ENCODE measurements around the gene ELAPOR1. TPM values are rescaled to one million over a fixed set of nuclear protein-coding genes. Genes with fewer than 3 reads are reported as not detected.

The ELAPOR1 gene
- total and polyA plus RNA-seq, 4 donors, result 0.15 to 6.0 (median 1.0) TPM

DNA sequence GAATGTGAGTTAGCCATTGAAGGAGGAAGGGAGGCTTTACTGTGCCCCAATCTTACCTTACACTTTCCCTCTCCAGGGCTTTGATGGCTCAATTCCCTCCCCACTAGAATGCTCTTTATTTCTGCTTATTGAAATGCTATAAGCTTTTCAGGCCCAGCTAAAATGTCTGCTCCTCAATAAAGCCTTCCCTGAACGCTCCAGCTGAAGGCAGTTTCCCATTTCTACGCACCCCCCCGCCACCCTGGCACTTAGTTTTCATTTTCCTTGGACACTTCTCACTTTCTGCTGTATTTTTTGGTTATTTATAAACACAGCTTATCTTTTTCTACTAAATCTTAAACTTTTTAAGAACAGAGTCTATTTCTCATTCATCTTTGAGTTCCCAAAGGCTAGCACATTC is 30.4 kb upstream of the ELAPOR1 start:
- Histone ChIP-seq H3K27ac (ENCODE audit: low read depth in 1 of 2, low read length in 2 of 2) (peak overlapping the region in 1 of 2 donors; percentile 79), H3K36me3 (ENCODE audit: control insufficient read depth in 1 of 2, insufficient read depth in 2 of 2, low read length in 1 of 2) (no peaks in the 10 kb centered on the region), H3K4me1 (ENCODE audit: control insufficient read depth in 1 of 2, insufficient read depth in 2 of 2, low read length in 2 of 2) (no peaks in the 10 kb centered on the region), H3K9me3 (ENCODE audit: control insufficient read depth, low read length) (no peaks in the 10 kb centered on the region), H3K4me3 (ENCODE audit: low read length in 2 of 2) (no peak overlapping the region), H3K27me3 (ENCODE audit: control insufficient read depth in 1 of 2, insufficient read depth in 2 of 2, low read length in 1 of 2) (no peaks in the 10 kb centered on the region)
- DNase-seq (no peak), ATAC-seq (ENCODE audit: low FRiP score) (no peak)
- WGBS, 2 donors, result 5 to 15% methylated on average over 3 of the region's 3 CpGs
- intact Hi-C loops (cut with DNase I), result no loop called here

DNA sequence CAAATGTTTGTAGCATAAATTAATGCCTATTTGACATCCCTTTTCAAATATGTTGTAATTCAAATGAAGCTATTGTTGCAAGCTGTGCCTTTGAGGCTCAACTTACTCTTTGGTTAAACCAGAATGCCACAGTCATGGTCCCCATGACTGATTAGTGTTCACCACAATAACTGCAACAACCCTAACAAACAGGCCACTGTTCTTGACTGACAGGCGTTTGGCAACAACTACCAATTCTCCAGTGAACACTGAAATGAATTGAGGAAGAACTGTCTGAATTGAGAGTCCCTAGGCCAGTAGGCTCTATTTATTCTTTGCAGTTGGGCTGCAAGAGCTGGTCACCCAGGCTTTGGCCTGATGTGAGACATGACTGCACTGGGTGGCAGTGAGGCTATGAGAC is 30.0 kb upstream of the ELAPOR1 start:
- Histone ChIP-seq H3K9me3 (ENCODE audit: control insufficient read depth, low read length) (no peaks in the 10 kb centered on the region), H3K4me3 (ENCODE audit: low read length in 2 of 2) (no peak overlapping the region), H3K27me3 (ENCODE audit: control insufficient read depth in 1 of 2, insufficient read depth in 2 of 2, low read length in 1 of 2) (no peaks in the 10 kb centered on the region), H3K4me1 (ENCODE audit: control insufficient read depth in 1 of 2, insufficient read depth in 2 of 2, low read length in 2 of 2) (no peaks in the 10 kb centered on the region), H3K27ac (ENCODE audit: low read depth in 1 of 2, low read length in 2 of 2) (peak overlapping the region in 1 of 2 donors; percentile 67), H3K36me3 (ENCODE audit: control insufficient read depth in 1 of 2, insufficient read depth in 2 of 2, low read length in 1 of 2) (no peaks in the 10 kb centered on the region)
- intact Hi-C loops (cut with DNase I), result no loop called here
- 33 to 38% methylated on average over 1 of the region's 1 CpG for WGBS, 2 donors
- ATAC-seq (ENCODE audit: low FRiP score), result no peak
- no peak for DNase-seq

GRCh38 chr1:109084563-109085517 is 29.1 kb upstream of the ELAPOR1 start:
- intact Hi-C loops (cut with DNase I), result no loop called here
- H3K27ac ChIP-seq (ENCODE audit: low read depth in 1 of 2, low read length in 2 of 2), result no peak overlapping the region
- H3K4me3 ChIP-seq (ENCODE audit: low read length in 2 of 2), result no peak overlapping the region
- H3K9me3 ChIP-seq (ENCODE audit: control insufficient read depth, low read length), result no peaks in the 10 kb centered on the region
- DNase-seq, result no peak
- WGBS, 2 donors, result 84 to 86% methylated on average over 13 of the region's 13 CpGs
- H3K27me3 ChIP-seq (ENCODE audit: control insufficient read depth in 1 of 2, insufficient read depth in 2 of 2, low read length in 1 of 2), result no peaks in the 10 kb centered on the region
- H3K36me3 ChIP-seq (ENCODE audit: control insufficient read depth in 1 of 2, insufficient read depth in 2 of 2, low read length in 1 of 2), result no peaks in the 10 kb centered on the region
- no peak for ATAC-seq (ENCODE audit: low FRiP score)
- no peaks in the 10 kb centered on the region for H3K4me1 ChIP-seq (ENCODE audit: control insufficient read depth in 1 of 2, insufficient read depth in 2 of 2, low read length in 2 of 2)

DNA sequence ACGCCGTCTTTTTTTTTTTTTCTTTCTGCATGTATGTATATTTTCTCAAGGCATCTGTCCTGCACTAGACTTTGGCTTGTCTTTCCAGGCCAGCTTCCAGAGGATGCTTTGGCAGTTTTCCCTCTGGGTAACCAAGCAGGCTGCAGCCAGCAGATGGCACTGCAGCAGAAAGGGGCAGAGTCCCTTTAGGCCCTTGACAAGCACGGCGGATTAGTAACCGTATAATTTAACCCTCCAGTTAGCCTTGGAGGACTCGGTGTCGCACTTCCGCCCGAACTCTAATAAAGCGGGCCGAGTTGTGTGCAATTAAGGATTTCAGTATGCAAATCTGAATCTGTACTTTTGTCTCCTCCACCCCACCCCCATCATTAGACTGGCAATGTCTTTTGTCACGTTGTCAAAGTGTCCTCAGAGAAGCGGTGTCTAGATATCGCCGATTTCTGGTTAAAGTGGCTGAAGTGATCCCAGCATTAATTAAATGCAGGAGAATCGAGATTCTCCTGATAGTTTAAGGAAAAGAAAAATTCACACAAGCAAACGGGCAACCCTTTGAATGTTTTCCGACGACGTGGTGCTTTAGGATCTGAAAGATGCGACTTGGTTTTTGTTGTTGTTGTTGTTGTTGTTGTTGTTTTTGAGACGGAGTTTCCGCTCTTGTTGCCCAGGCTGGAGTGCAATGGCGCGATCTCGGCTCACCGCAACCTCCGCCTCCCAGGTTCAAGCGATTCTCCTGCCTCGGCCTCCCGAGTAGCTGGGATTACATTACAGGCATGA is 24.5 kb upstream of the ELAPOR1 start:
- peaks cover 0 to 3% of the 10 kb centered on the region in 2 donors for H3K4me1 ChIP-seq (ENCODE audit: control insufficient read depth in 1 of 2, insufficient read depth in 2 of 2, low read length in 2 of 2)
- no peaks in the 10 kb centered on the region for H3K9me3 ChIP-seq (ENCODE audit: control insufficient read depth, low read length)
- ATAC-seq (ENCODE audit: low FRiP score) (no peak), DNase-seq (peak in 1 of 2 donors; percentile 57)
- no peak overlapping the region for H3K27ac ChIP-seq (ENCODE audit: low read depth in 1 of 2, low read length in 2 of 2)
- H3K27me3 ChIP-seq (ENCODE audit: control insufficient read depth in 1 of 2, insufficient read depth in 2 of 2, low read length in 1 of 2), result no peaks in the 10 kb centered on the region
- intact Hi-C loops (cut with DNase I), result loop anchor here in 1 of 2 donors (5.0 kb wide), 1 partner anchor 47 kb away; the partner anchor contains the start of gene WDR47
- WGBS, 2 donors, result 55 to 69% methylated on average over 31 of the region's 31 CpGs
- H3K36me3 ChIP-seq (ENCODE audit: control insufficient read depth in 1 of 2, insufficient read depth in 2 of 2, low read length in 1 of 2), result peaks cover 0 to under 1% of the 10 kb centered on the region in 2 donors
- H3K4me3 ChIP-seq (ENCODE audit: low read length in 2 of 2), result no peak overlapping the region

DNA sequence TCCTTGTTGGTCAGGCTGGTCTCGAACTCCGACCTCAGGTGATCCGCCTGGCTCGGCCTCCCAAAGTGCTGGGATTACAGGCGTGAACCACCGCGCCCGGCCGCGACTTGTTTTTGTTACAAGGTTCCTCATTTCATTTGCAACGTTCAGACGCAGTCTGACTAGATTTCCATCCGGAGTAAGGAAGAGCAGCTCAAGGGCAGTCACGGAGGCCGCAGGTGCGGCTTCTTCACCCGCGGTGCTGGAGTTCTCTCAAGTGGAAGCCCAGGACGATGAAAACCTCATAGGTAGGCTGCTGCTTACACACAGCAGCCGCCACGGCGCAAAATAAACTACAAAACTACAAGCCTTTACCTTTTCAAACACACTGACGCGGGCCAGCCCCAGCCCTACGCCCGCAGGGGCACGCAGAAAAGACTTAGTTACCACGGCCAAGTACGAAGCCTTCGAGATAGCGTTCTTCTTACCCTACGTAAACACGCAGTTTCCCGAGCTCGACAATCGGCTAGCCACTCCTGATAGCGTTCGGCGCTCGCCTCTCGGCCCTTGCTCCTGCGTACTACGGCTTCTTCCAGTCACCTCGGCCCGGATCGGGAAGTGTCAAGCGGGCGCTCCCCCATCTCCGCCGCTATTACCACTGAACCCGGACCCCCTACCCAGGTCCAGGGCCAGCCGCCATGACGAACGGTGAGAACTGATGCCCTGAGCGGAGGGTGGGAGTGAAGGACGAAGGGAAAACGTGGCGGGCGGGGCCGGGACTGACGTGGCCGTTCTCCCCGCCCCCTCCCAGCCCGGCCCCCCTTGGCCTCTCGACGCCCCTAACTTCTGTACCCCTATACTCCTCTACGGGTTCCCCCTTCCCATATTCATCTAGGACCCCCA is 23.5 kb upstream of the ELAPOR1 start, which contains the start of gene TMEM167B:
Gene TMEM167B, plus strand, starts transcription at position 569 of the 882 bp plus-strand sequence. Its CDS starts 109 bp downstream, at position 678.
- Histone ChIP-seq H3K27me3 (ENCODE audit: control insufficient read depth in 1 of 2, insufficient read depth in 2 of 2, low read length in 1 of 2) (no peaks in the 10 kb centered on the region), H3K4me3 (ENCODE audit: low read length in 2 of 2) (peak within 1 kb of the TSS; percentile 61 to 72), H3K9me3 (ENCODE audit: control insufficient read depth, low read length) (no peaks in the 10 kb centered on the region), H3K36me3 (ENCODE audit: control insufficient read depth in 1 of 2, insufficient read depth in 2 of 2, low read length in 1 of 2) (peaks cover 0 to 1% of the 10 kb centered on the region in 2 donors), H3K4me1 (ENCODE audit: control insufficient read depth in 1 of 2, insufficient read depth in 2 of 2, low read length in 2 of 2) (peaks cover 0 to 3% of the 10 kb centered on the region in 2 donors), H3K27ac (ENCODE audit: low read depth in 1 of 2, low read length in 2 of 2) (peak within 1 kb of the TSS; percentile 46 to 90)
- intact Hi-C loops (cut with DNase I), result loop anchor here in 1 of 2 donors (5.0 kb wide), 1 partner anchor 48 kb away; the partner anchor contains the start of gene WDR47
- ATAC-seq (ENCODE audit: low FRiP score), result peak; percentile 96
- 3 to 5% methylated on average over 67 of the region's 67 CpGs for WGBS, 2 donors
- DNase-seq, result peak; percentile 95

GRCh38 chr1:109091078-109091838 is 22.7 kb upstream of the ELAPOR1 start:
- intact Hi-C loops (cut with DNase I), result loop anchor here in 1 of 2 donors (5.0 kb wide), 1 partner anchor 49 kb away; the partner anchor contains the start of gene WDR47
- peaks cover 0 to 3% of the 10 kb centered on the region in 2 donors for H3K4me1 ChIP-seq (ENCODE audit: control insufficient read depth in 1 of 2, insufficient read depth in 2 of 2, low read length in 2 of 2)
- peaks cover 0 to 1% of the 10 kb centered on the region in 2 donors for H3K36me3 ChIP-seq (ENCODE audit: control insufficient read depth in 1 of 2, insufficient read depth in 2 of 2, low read length in 1 of 2)
- no peak for DNase-seq
- H3K27me3 ChIP-seq (ENCODE audit: control insufficient read depth in 1 of 2, insufficient read depth in 2 of 2, low read length in 1 of 2), result no peaks in the 10 kb centered on the region
- WGBS, 2 donors, result 1% methylated on average over 13 of the region's 13 CpGs
- ATAC-seq (ENCODE audit: low FRiP score), result peak; percentile 76
- H3K27ac ChIP-seq (ENCODE audit: low read depth in 1 of 2, low read length in 2 of 2), result peak overlapping the region; percentile 1 to 90
- H3K4me3 ChIP-seq (ENCODE audit: low read length in 2 of 2), result peak overlapping the region; percentile 61 to 72
- H3K9me3 ChIP-seq (ENCODE audit: control insufficient read depth, low read length), result no peaks in the 10 kb centered on the region

DNA sequence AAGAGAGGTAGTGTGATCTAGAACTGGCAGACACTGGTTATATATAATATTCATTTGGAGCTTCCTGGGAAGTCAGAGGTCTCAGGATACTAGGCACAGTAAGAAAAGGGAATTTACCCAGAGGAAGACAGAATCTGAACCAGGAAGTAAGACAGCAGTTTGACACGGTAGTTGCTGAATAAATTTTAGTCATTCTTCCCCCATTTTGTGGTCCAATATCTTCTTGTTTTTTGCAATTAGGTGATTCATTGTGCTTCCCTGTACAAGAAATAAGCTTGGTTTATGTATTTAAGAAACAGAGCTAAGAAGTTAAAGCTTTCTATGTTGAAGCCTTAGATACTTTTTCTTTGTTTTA is 22.1 kb upstream of the ELAPOR1 start:
- H3K27me3 ChIP-seq (ENCODE audit: control insufficient read depth in 1 of 2, insufficient read depth in 2 of 2, low read length in 1 of 2), result no peaks in the 10 kb centered on the region
- H3K36me3 ChIP-seq (ENCODE audit: control insufficient read depth in 1 of 2, insufficient read depth in 2 of 2, low read length in 1 of 2), result peaks cover 0 to 1% of the 10 kb centered on the region in 2 donors
- H3K4me1 ChIP-seq (ENCODE audit: control insufficient read depth in 1 of 2, insufficient read depth in 2 of 2, low read length in 2 of 2), result peaks cover 0 to 3% of the 10 kb centered on the region in 2 donors
- WGBS, 2 donors, result 0 to 4% methylated on average over 1 of the region's 1 CpG
- ATAC-seq (ENCODE audit: low FRiP score) (no peak), DNase-seq (no peak)
- H3K27ac ChIP-seq (ENCODE audit: low read depth in 1 of 2, low read length in 2 of 2), result no peak overlapping the region
- H3K9me3 ChIP-seq (ENCODE audit: control insufficient read depth, low read length), result no peaks in the 10 kb centered on the region
- peak overlapping the region; percentile 61 to 72 for H3K4me3 ChIP-seq (ENCODE audit: low read length in 2 of 2)
- intact Hi-C loops (cut with DNase I), result loop anchor here in 1 of 2 donors (5.0 kb wide), 1 partner anchor 50 kb away; the partner anchor contains the start of gene WDR47
